Right cardiac atrium (tissue), 5 donors: ENCODE data around the gene PHKG2. TPM values are rescaled to one million over a fixed set of nuclear protein-coding genes. Genes with fewer than 3 reads are reported as not detected.

Experiments
- ATAC-seq, 2 donors: fragments of 200-7000 bp; cut with Tn5 transposase; one replicate each; pipeline versions ENCODE4 v1.8.0 to v1.9.1; 2020; ENCODE audit warnings: moderate library complexity in 2 of 2, mild to moderate bottlenecking in 1 of 2
- DNase-seq, 3 donors: peaks; one replicate each; pipeline ENCODE4 v3.0.0-alpha.2; 2020
- H3K27ac ChIP-seq: one replicate; pipeline ENCODE4 v1.5.1; 2013; ENCODE audit warnings: mild to moderate bottlenecking, low read length, control low read depth, moderate library complexity
- H3K27me3 ChIP-seq: one replicate; pipeline ENCODE4 v1.6.1; 2013; ENCODE audit not compliant: control insufficient read depth, insufficient read depth
- H3K4me1 ChIP-seq: one replicate; pipeline ENCODE4 v1.6.1; 2013; ENCODE audit warnings: low read length; ENCODE audit not compliant: control insufficient read depth, insufficient read depth
- H3K4me3 ChIP-seq: one replicate; pipeline ENCODE4 v1.5.1; 2013; ENCODE audit warnings: low read length, control low read depth
- H3K9me3 ChIP-seq: one replicate; pipeline ENCODE4 v1.6.1; 2013; ENCODE audit warnings: low read length; ENCODE audit not compliant: control insufficient read depth
- WGBS: extraction: QIAGEN DNeasy Blood & Tissue Kit; methylation state at CpG from one replicate; pipeline ENCODE4 v1.1.7; 2013; 5-methylcytosine and 5-hydroxymethylcytosine counted together
- intact Hi-C, 4 donors: fragments of 100-400 bp; cut with DNase I; formaldehyde crosslinking; loops; one replicate each; pipeline versions ENCODE4 v1.11.0 to v1.14.0; 2022 to 2023
- polyA plus RNA-seq: library from polyadenylated mRNA; stranded (reverse); fragments of 200-250 nt; gene quantifications from one replicate; pipeline ENCODE4 v1.2.3, GENCODE V29; 2013
- total RNA-seq, 4 donors: library from RNA; stranded (reverse); fragmentation: NEBNext Ultra II Directional; extraction: Animal tissue kit (Norgen Biotek cat#: 25700); gene quantifications; one replicate each; pipeline ENCODE4 v1.2.1, GENCODE V29; 2021
- donor health status: healthy with polysubstance abuse.
- donor health status: DM: no; HTN: yes; CAD: no.
- donor health status: DM: no; HTN: no; CAD: no.
- donor health status: DM: no; HTN: yes; CAD: no; lungs with severe emphysema.
- donor health status: DM: yes; HTN: yes; CAD: no.

PHKG2 gene
- total and polyA plus RNA-seq, 5 donors = 17.3 to 23.6 (median 19.2) TPM

DNA sequence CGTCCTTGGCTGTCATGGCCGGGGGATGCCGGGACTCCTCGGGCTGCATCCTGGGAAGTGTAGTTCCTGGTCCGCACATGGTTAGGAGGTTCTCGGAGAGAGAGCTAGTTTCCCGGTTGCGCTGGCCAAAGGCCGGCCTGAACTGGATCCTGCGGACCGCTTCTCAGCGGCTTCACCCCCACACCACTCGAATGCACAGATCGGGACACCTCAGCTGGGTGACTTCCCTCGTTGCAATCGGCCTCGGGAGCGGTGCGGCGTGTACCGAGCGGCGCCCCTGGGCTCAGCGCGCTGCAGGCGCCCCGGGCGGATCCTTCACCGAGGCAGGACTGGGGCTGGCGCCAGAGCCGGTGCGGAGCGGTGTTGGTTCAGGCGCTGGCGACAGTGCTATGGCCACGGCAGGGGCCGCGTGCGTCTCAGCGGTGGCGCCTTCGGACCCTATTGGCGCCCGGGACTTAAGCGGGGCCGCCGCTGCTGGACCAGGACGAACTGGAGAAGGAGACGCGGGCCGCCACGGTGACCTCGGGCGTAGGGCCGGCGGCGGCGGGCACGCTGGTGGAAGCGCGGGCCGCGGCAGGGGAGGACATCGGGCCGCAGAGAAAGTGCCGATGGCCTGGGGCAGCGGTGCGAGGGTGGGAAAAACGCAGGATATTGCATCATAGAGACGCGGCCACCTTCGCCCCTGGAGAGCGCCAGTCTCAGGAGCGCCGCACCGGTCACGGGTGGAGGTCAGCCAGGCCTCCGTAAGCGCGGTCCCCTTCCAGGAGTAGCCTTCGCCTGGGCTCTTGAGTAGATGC is 27.4 kb downstream of the PHKG2 start:
- WGBS = under 1% methylated on average over 81 of the region's 81 CpGs
- Histone ChIP-seq H3K4me1 (peaks cover 6% of the 10 kb centered on the region), H3K27ac (peak overlapping the region; percentile 84), H3K4me3 (peak overlapping the region; percentile 66), H3K9me3 (no peaks in the 10 kb centered on the region), H3K27me3 (no peaks in the 10 kb centered on the region)
- DNase-seq = peak; percentile 88 to 93 (median 93)
- peak; percentile 87 to 90 for ATAC-seq
- intact Hi-C loops = no loop called here

DNA sequence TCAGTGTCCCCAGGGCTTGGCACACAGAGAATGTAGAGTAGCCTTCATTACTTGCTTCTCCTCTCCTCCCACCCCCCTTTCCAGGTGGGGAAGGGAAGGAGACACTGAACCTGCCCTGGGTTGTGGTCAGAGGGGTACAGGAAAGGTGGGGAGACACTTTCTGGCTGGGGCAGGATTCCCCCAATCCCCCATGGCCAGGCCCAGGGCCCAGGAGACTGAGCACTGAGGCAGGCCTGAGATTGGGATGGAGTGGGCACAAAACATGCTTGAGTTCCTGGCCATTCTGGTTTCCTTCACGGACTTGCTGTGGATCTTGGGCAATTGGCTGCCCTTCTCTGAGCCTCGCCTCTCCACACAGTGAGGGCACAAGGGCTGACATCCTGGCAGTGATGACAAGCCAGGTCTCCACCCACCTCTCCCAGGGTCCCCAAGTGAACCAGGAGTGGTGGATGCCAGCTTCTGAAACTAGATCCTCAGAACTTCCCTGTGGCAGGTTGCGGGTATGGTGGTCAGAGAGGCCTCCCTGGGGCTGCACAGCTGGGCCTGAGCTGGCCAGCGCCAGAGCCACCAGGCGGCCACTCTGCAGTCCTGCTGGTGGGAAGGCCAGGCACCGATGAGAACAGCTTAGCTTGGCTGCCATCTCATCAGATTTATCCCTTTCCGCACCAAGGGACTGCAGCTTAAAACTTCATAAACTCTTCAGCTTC is 29.5 kb downstream of the PHKG2 start:
- Histone ChIP-seq H3K9me3 (no peaks in the 10 kb centered on the region), H3K4me3 (no peak overlapping the region), H3K27ac (no peak overlapping the region), H3K27me3 (no peaks in the 10 kb centered on the region), H3K4me1 (peaks cover 6% of the 10 kb centered on the region)
- ATAC-seq (no peak), DNase-seq (peak in 1 of 3 donors; percentile 44)
- 74% methylated on average over 7 of the region's 7 CpGs for WGBS
- intact Hi-C loops = no loop called here

DNA sequence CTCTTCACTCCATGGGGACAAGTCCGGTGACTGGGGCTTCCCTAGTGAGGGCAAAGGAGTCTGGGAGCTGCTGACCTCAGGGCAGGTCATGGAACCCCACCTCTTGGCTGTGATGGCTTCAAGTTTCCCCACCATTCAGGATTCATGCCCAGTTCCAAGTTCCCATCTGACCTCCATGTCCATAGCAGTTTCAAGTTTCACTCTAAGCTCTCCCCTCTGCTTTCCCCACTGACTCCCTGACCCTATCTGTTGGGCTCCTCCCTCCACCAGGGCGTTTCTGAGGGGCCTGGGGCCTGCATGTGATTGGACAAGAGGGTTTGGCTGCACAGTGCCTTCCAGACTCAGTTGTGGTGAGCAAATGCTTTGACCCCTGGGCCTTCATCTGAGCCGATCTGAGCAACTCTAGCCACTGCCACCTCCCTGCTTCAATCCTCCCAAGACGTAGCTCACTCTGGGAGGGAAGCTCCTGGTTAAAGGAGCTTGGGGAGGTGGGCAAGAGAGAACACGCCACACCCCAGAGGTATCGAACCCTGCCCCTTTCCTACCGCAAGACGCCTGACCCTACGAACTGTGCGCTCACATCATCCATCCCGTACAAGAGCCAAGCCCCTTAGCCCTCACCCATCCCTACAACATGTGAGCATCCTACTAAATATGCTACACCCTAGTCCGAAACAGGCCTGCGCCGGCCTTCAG is 30.5 kb downstream of the PHKG2 start:
- DNase-seq = peak in 1 of 3 donors; percentile 61
- Histone ChIP-seq H3K27me3 (no peaks in the 10 kb centered on the region), H3K27ac (no peak overlapping the region), H3K4me3 (no peak overlapping the region), H3K9me3 (no peaks in the 10 kb centered on the region), H3K4me1 (peaks cover 6% of the 10 kb centered on the region)
- no peak for ATAC-seq
- WGBS = 78% methylated on average over 14 of the region's 14 CpGs
- intact Hi-C loops = no loop called here

DNA sequence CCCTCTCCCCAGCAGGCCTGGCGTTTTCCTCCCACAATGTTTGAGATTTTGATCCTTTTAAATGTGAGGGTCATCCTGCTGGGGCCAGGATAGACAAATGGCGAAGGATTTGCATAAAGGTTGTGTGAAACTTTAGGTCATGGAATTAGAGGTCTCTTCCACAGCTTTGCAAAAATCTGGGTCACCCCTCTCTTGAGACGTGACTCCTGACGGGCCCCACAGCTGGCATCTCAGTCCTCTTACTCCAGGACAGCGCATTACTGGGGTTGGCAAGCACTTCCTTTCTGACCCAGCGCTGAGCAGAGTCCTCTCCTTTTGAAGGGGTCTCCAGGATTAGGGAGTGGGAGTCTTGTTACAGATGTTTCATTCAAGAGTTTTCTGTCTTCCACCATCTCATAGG is 31.4 kb downstream of the PHKG2 start:
- Histone ChIP-seq H3K4me3 (no peak overlapping the region), H3K27ac (no peak overlapping the region), H3K27me3 (no peaks in the 10 kb centered on the region), H3K9me3 (no peaks in the 10 kb centered on the region), H3K4me1 (peaks cover 3% of the 10 kb centered on the region)
- WGBS = 82% methylated on average over 6 of the region's 6 CpGs
- ATAC-seq = no peak
- DNase-seq = no peak
- intact Hi-C loops = no loop called here

DNA sequence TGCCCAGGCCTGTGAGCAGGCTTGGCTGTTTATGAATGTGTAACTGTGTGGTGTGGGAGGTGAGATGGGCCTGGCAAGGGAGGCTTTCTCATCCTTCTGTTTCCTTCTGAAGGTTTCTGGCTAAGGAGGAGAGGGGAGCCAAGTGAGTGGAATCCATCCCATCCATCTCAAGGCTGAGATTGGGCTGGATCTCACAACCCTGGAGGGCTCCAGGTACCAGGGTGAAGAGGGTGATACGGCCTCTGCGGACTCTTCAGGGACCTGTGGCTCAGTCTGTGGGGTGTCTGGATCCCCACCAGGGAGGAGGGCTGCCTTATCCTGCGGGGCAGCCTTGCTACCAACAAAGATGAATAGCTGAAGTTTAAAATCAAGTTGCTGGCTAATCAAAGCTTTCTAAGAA is 31.8 kb downstream of the PHKG2 start:
- no peak for DNase-seq
- 86% methylated on average over 3 of the region's 3 CpGs for WGBS
- intact Hi-C loops = loop anchor here in 1 of 4 donors (10.0 kb wide), 1 partner anchor 115 kb away; the partner anchor contains the start of genes BCL7C and CTF1

DNA sequence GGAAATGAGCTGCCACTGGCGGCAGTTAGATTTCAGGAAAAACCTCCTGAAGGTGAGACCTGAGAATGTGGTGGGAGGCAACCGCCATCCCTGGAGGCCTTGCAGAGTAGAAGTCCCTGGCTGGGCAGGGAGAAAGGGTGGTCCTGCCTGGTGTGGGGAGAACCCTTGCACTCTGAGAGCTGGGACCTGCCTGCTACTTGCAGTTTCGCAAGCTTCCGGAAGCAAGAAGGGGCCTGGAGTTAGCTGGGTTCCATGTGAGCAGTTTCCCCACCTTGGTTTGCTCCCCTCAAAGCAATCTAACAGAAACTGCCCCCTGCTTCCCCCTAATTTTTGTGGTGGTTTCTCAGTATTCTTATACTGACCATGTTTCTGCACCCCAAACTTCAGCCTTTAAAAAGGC is 32.3 kb downstream of the PHKG2 start:
- Histone ChIP-seq H3K27me3 (no peaks in the 10 kb centered on the region), H3K4me1 (peaks cover 5% of the 10 kb centered on the region), H3K9me3 (no peaks in the 10 kb centered on the region), H3K4me3 (no peak overlapping the region), H3K27ac (no peak overlapping the region)
- DNase-seq = no peak
- intact Hi-C loops = loop anchor here in 1 of 4 donors (10.0 kb wide), 1 partner anchor 114 kb away; the partner anchor contains the start of genes BCL7C and CTF1
- ATAC-seq = no peak
- 82% methylated on average over 4 of the region's 4 CpGs for WGBS

More for the DNA sequence above, 31.8 kb downstream of the PHKG2 start:
- Histone ChIP-seq H3K4me3 (no peak overlapping the region), H3K9me3 (no peaks in the 10 kb centered on the region), H3K27ac (no peak overlapping the region), H3K4me1 (peaks cover 3% of the 10 kb centered on the region), H3K27me3 (no peaks in the 10 kb centered on the region)
- no peak for ATAC-seq

DNA sequence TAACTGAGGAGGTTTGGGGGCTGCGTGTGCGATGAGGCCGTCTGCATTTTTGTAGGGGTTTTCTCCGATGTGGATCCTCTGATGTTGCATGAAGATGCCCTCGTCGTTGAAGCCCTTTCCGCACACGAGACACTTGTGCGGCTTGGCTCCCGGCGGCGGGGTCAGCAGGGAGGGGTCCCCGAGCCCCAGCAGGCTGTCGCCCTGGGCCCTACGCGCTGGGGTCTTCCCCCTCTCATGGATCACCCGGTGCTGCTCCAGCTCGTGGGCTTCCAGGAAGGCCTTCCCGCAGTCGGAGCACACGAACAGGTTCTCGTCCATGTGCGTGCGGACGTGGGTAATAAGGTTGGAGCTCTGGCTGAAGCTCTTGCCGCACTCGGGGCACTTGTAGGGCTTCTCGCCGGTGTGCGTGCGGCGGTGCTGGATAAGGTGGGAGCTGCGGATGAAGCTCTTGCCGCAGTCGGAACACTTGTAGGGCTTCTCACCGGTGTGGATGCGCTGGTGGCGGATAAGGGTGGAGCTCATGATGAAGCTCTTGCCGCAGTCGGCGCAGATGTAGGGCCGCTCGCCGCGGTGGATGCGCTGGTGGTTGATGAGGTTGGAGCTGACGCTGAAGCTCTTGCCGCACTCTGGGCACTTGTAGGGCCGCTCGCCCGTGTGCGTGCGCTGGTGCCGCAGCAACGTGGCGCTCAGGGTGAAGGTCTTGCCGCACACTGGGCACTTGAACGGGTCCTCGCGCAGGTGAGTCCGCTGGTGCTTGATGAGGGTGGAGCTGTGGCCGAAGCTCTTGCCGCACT is 34.5 kb downstream of the PHKG2 start:
- Histone ChIP-seq H3K4me1 (peaks cover 4% of the 10 kb centered on the region), H3K4me3 (no peak overlapping the region), H3K27ac (no peak overlapping the region), H3K9me3 (no peaks in the 10 kb centered on the region), H3K27me3 (no peaks in the 10 kb centered on the region)
- WGBS = 96% methylated on average over 63 of the region's 63 CpGs
- ATAC-seq (no peak), DNase-seq (no peak)
- intact Hi-C loops = loop anchor here in 1 of 4 donors (10.0 kb wide), 1 partner anchor 112 kb away; the partner anchor contains the start of genes BCL7C and CTF1

DNA sequence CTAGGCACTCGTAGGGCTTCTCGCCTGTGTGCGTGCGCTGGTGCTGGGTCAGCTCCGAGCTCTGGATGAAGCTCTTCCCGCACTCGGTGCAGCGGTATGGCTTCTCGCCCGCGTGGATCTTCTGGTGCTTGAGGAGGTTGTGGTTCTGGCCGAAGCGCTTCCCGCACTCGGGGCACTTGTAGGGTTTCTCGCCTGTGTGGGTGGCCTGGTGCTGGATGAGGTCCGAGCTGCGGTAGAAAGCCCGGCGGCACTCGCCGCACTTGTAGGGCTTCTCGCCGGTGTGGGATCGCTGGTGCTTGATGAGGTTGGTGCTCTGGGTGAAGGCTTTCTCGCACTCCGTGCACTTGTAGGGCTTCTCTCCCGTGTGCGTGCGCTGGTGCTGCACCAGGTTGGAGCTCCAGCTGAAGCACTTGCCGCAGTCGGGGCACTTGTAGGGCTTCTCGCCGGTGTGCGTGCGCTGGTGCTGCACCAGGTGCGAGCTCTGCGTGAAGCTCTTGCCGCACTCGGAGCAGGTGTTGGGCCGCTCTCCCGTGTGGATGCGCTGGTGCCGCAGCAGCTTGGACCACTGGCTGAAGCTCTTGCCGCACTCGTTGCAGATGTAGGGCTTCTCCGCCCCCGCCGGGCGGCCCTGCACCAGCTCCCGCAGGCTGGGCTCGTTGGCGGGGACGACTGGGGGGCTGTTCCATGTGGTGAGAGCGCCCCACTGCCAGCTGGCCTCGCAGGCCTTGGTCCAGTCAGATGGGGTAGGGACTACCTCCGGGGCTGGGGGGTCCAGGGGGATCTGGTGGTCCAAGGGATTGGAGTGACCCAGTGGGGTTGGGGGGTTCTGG is 35.3 kb downstream of the PHKG2 start:
- ATAC-seq (no peak), DNase-seq (peak in 1 of 3 donors; percentile 56)
- no peak overlapping the region for H3K27ac ChIP-seq
- no peak overlapping the region for H3K4me3 ChIP-seq
- WGBS = 94% methylated on average over 57 of the region's 57 CpGs
- H3K4me1 ChIP-seq = peaks cover 7% of the 10 kb centered on the region
- H3K9me3 ChIP-seq = no peaks in the 10 kb centered on the region
- intact Hi-C loops = loop anchor here in 1 of 4 donors (10.0 kb wide), 1 partner anchor 111 kb away; the partner anchor contains the start of genes BCL7C and CTF1
- H3K27me3 ChIP-seq = no peaks in the 10 kb centered on the region

DNA sequence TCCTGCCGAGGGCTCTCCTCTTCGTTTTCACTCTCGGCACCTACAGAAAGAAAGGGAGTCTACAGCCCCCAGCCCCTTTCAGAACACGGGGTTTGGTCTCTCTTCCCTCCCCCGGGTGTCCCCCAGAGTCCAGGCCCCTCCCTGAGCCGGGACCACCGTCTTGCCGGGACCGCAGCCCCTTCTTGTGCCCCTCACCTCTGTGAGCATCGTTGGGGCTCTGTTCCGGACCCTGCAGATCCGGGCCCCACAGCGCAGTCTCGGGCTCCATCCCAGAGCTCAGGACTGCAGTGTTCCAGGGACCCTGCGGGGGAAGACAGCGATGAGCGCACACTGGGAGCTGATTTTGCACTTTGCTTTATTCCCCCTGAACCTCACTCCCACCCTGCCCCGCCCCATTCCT is 36.0 kb downstream of the PHKG2 start:
- 87% methylated on average over 18 of the region's 18 CpGs for WGBS
- H3K4me1 ChIP-seq = peaks cover 7% of the 10 kb centered on the region
- no peak overlapping the region for H3K27ac ChIP-seq
- intact Hi-C loops = loop anchor here in 1 of 4 donors (10.0 kb wide), 1 partner anchor 111 kb away; the partner anchor contains the start of genes BCL7C and CTF1
- ATAC-seq = no peak
- H3K27me3 ChIP-seq = no peaks in the 10 kb centered on the region
- no peak overlapping the region for H3K4me3 ChIP-seq
- no peaks in the 10 kb centered on the region for H3K9me3 ChIP-seq
- peak in 1 of 3 donors; percentile 55 for DNase-seq
